SK-N-MC (cell line): ENCODE data around the gene DNAJB7.
A peak's percentile ranks its signal among the peaks of the same experiment; 100 is the strongest.
"Not testable (repeated sequence)": the region's sequence is repeated elsewhere in the genome, so short reads cannot be mapped to it uniquely, and the experiment has no call there.

ENCODE experiments used
- DNase-seq: peaks from one replicate; pipeline ENCODE4 v3.0.0-alpha.2; 2011; ENCODE audit warnings: low read depth, low spot score
- H3K27ac ChIP-seq: fragments of 200-600 bp; sonication (generic); 2 replicates; pipeline ENCODE4 v1.5.1; 2016; ENCODE audit warnings: mixed run types
- H3K36me3 ChIP-seq: fragments of 200-600 bp; sonication (generic); 2 replicates; pipeline ENCODE4 v1.6.1; 2017; ENCODE audit warnings: antibody characterized with exemption, low read length, mixed read lengths; ENCODE audit not compliant: insufficient read depth
- H3K4me3 ChIP-seq: fragments of 200-600 bp; sonication (generic); 2 replicates; pipeline ENCODE4 v1.5.1; 2016
- H3K9ac ChIP-seq: fragments of 200-600 bp; sonication (generic); 2 replicates; pipeline ENCODE4 v1.8.0; 2017; ENCODE audit warnings: mixed run types, mixed read lengths; ENCODE audit not compliant: insufficient read length
- H3K9me3 ChIP-seq: fragments of 200-600 bp; sonication (generic); 2 replicates; pipeline ENCODE4 v1.6.1; 2017; ENCODE audit warnings: low read depth, mild to moderate bottlenecking, antibody characterized with exemption, low read length, moderate library complexity, mixed read lengths
- EZH2 ChIP-seq: fragments of 200-600 bp; sonication (generic); IDR thresholded peaks from one replicate; pipeline ENCODE4 v1.6.1; 2017; ENCODE audit warnings: antibody characterized with exemption
- FOXP2 ChIP-seq: optimal IDR thresholded peaks from 2 replicates; pipeline ENCODE3; 2011; ENCODE audit warnings: mild to moderate bottlenecking, moderate library complexity; ENCODE audit not compliant: insufficient read depth; ENCODE audit errors: extremely low read length, control extremely low read depth
- POLR2AphosphoS5 ChIP-seq: IDR thresholded peaks from 2 replicates; pipeline ENCODE4 v1.6.1; 2012; ENCODE audit warnings: mild to moderate bottlenecking, low read depth, low read length, borderline replicate concordance

DNAJB7 gene

DNA sequence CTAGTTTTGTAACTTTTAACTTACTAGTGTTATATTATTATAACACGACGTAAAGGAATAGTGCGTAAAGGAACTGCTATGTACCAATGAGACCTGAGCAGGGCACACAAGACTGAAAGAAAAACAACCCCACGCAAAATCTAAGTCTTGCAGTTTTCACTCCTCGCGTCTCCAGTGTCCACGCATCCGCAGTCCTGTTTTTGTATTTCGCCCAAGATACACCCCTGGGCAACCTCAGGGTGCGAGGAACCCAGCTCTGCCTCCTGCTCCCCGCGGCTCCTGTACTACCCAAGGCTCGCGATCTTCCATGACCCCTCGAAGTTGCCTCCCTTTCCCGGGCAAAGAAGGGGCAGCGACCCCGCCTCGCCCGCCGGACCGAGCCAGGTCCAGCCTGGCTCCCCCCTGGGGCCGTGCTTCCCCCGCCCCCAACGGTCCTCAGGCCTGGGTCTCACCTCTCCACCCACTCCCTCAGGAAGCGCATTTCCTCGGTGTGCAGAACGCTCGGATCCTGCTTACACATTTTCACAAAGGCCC lies 5.9 kb downstream of the DNAJB7 start:
- H3K36me3 ChIP-seq, result peaks cover 26% of the 10 kb centered on the region

DNA sequence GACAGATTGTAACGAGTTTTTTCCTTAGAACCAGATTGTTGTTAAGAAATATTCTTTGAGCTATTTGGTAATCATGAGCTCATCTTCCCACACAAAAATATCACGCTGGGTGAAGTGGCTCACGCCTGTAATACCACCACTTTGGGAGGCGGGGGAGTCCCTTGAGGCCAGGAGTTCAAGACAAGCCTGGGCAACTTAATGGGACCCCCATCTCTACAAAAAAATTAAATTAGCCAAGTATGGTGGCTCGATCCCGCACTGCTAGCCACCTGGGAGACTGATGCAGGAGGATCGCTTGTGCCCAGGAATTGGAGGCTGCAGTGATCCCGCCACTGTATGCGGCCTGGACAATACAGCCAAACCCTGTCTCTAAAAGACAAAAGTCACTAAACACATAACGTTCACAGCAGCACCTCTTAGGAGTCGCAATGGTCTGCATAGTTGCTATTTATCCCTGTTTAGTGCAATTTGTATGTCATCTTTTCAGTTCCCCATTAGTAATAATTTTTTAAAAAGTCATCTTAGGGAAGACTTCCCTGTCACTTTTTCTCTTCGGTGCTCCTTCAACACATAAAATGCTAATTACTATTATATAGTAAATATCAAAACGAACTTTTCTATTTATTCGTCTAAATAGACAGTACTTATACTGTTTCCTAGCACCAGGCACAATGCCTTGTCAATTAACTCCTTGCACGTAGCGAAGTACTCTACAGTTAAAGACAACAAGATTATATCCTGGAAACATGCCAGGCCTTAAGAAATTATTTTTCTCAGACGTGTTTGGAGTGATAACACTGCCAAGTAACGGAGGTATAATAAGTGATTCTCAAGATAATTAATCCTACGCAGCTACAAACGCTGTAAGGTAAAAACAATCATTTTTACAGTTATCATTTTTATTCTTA lies 6.6 kb downstream of the DNAJB7 start:
- Histone ChIP-seq H3K36me3 (peaks cover 26% of the 10 kb centered on the region), H3K27ac (peak overlapping the region; percentile 99), H3K4me3 (peak overlapping the region; percentile 92), H3K9me3 (no peaks in the 10 kb centered on the region), H3K9ac (peak overlapping the region; percentile 96)
- DNase-seq, result no peak
- TF ChIP-seq POLR2AphosphoS5 (no peak), FOXP2 (no peak), EZH2 (no peak)

More for the DNA sequence above, 5.9 kb downstream of the DNAJB7 start:
- Histone ChIP-seq H3K27ac (peak overlapping the region; percentile 99), H3K9me3 (no peaks in the 10 kb centered on the region), H3K4me3 (peak overlapping the region; percentile 92), H3K9ac (peak overlapping the region; percentile 96)
- no peak for DNase-seq
- TF ChIP-seq POLR2AphosphoS5 (peak; percentile 27; the same call in 1 of the 2 replicates), EZH2 (no peak)

DNA sequence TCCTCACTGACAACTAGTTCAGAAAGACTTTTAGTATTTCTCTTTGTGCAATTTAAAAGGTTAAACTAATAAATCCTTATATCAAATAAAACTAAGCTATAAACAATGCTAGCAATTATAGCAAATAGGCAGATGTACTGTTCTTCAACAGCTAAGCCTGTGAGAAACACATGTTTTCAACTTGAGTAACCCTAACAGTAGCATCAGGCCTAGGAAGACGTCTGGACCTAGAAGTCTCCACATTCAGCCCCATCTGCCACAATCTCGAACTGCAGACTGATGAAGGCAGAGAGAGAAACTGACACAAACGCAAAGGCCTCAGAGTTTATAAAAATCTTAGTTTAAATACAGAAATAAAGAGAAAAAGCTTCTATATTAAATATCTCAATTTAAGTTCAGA lies 8.0 kb downstream of the DNAJB7 start:
- no peak for TF ChIP-seq FOXP2
- TF ChIP-seq EZH2, result no peak
- TF ChIP-seq POLR2AphosphoS5, result no peak

DNA sequence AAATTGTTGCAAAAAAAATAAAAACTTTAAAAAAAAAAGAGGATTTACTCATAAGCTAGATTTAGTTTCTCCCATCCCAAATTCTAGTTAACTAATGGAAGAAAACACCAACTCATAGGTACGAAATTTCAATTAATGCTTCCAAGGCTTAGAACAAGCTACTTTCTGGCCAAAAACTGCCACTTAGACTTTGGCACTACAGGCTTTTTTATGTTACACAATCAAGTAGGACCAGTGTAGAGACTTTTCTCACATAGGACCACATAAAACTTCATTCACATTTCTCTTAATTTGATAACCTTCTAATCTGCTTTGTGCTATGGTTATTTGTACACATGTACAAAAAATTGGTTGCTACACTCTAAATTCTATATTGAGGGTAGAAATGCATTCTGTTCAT lies 8.6 kb downstream of the DNAJB7 start:
- Histone ChIP-seq H3K9ac (peak overlapping the region; percentile 96), H3K4me3 (peak overlapping the region; percentile 92), H3K27ac (peak overlapping the region; percentile 78), H3K9me3 (no peaks in the 10 kb centered on the region), H3K36me3 (peaks cover 45% of the 10 kb centered on the region)
- no peak for DNase-seq
- no peak for TF ChIP-seq POLR2AphosphoS5
- TF ChIP-seq EZH2, result no peak
- no peak for TF ChIP-seq FOXP2

More for the DNA sequence above, 8.0 kb downstream of the DNAJB7 start:
- H3K27ac ChIP-seq, result peak overlapping the region; percentile 78
- DNase-seq, result no peak
- H3K4me3 ChIP-seq, result peak overlapping the region; percentile 92
- H3K9ac ChIP-seq, result peak overlapping the region; percentile 96
- H3K36me3 ChIP-seq, result peaks cover 39% of the 10 kb centered on the region
- H3K9me3 ChIP-seq, result no peaks in the 10 kb centered on the region

DNA sequence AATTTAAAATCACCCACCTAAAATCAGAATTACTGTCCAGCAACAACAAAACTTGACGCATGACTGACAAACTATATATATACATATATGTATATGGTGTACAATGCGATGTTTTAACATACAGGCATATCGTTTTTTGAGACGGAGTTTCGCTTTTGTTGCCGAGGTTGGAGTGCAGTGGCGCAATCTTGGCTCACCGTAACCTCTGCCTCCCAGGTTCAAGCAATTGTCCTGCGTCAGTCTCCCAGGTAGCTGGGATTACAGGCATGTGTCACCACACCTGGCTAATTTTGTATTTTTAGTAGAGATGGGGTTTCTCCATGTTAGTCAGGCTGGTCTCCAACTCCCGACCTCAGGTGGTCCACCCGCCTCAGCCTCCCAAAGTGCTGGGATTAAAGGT lies 16.1 kb downstream of the DNAJB7 start:
- H3K27ac ChIP-seq, H3K4me3 ChIP-seq, H3K9ac ChIP-seq, DNase-seq, H3K9me3 ChIP-seq: not testable (repeated sequence)
- H3K36me3 ChIP-seq, result peaks cover 96% of the 10 kb centered on the region

DNA sequence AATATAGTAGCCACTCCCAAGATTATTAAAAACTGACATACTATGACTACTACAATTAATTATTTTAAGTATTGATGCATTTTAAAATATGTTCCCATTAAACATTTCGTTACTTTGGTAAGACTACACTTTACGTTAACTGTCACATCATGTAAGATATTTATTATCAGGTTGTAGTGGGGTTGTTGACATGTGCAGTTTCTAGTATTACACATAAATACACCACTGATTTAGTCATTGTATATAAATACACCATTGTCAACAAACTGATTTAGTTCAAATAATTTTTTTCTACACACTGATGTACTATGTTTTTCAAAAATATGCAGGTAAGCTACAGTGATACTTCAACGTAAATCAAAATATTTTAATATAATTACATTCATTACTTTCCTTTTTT lies 17.0 kb downstream of the DNAJB7 start:
- Histone ChIP-seq H3K4me3 (no peak overlapping the region), H3K9ac (no peak overlapping the region), H3K9me3 (no peaks in the 10 kb centered on the region), H3K27ac (peak overlapping the region; percentile 55), H3K36me3 (peaks cover 96% of the 10 kb centered on the region)
- TF ChIP-seq POLR2AphosphoS5 (no peak), FOXP2 (no peak), EZH2 (no peak)
- DNase-seq, result no peak

DNA sequence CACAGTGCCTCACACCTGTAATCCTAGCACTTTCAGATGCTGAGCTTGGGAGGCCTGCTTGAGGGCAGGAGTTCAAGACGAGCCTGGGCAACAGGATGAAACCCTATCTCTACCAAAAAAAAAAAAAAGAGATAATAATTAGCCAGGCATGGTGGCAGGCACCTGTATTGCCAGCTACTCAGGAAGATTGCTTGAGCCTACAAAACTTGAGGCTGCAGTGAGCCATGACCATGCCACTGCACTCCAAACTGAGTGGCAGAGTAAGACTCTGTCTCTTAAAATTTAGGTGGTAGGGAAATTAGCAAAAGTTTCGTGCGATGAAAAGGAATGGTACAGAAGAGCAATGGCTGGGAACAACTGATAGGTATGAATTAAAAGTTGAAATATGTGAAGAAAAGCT lies 23.4 kb downstream of the DNAJB7 start:
- Histone ChIP-seq H3K4me3 (no peak overlapping the region), H3K9me3 (no peaks in the 10 kb centered on the region), H3K27ac (no peak overlapping the region), H3K9ac (no peak overlapping the region), H3K36me3 (peaks cover 89% of the 10 kb centered on the region)
- no peak for DNase-seq
- TF ChIP-seq FOXP2 (no peak), POLR2AphosphoS5 (no peak), EZH2 (no peak)

DNA sequence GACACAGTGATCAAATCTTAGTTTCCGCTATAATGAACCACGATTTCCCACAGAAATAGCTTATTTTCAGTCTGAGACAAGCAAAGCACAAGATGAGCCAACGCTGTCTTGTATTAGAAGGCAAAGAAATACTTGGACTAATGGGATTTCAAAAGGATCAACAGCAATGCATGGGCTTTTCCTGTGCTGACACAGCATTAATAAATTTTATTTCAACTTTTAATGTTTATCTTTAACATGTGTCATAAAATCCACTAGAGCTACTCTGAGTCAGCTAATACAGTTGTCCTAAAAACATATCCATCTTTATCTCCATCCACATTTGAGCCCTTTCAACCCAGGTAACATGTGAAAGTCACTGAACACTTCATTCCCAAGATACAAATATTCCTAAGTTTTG lies 27.3 kb downstream of the DNAJB7 start:
- Histone ChIP-seq H3K36me3 (peaks cover 90% of the 10 kb centered on the region), H3K9ac (peak overlapping the region; percentile 2)

DNA sequence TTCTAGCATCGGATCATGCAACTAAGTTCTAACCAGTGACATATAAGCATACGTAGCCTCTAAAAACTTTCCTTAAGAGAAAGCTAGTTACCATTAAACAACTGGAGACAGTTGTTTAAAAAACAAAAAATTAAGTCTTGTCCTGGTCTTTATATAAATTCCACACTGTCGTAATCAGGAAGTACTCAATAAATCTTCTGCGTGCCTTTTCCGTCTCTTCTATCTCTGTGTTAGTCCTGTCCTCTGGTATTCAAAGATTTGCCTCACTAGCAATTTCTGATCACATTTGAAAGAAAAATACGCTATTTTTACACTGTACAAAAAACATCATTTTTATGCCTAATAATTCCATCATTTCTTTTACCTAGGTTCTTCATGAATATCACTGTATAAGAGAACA lies 32.8 kb downstream of the DNAJB7 start:
- peak overlapping the region; percentile 90 for H3K27ac ChIP-seq
- H3K9me3 ChIP-seq, result no peaks in the 10 kb centered on the region
- H3K9ac ChIP-seq, result peak overlapping the region; percentile 55
- TF ChIP-seq FOXP2, result no peak
- no peak for TF ChIP-seq EZH2
- no peak for TF ChIP-seq POLR2AphosphoS5
- H3K36me3 ChIP-seq, result peaks cover 81% of the 10 kb centered on the region
- peak overlapping the region; percentile 50 for H3K4me3 ChIP-seq
- peak; percentile 70 for DNase-seq

More for the DNA sequence above, 27.3 kb downstream of the DNAJB7 start:
- Histone ChIP-seq H3K4me3 (0 out of 2 replicates have a peak overlapping the region, but pooled peaks have one; percentile 2), H3K9me3 (no peaks in the 10 kb centered on the region), H3K27ac (peak overlapping the region; percentile 58)
- DNase-seq, result no peak
- TF ChIP-seq EZH2, result no peak
- no peak for TF ChIP-seq FOXP2
- no peak for TF ChIP-seq POLR2AphosphoS5
